ENCODE results near the gene MYO3B. TPM values are rescaled to one million over a fixed set of nuclear protein-coding genes. Genes with fewer than 3 reads are reported as not detected.

Gene MYO3B
- total RNA-seq, 4 donors from 2014 or later: 0.48 TPM; not detected in 3

DNA sequence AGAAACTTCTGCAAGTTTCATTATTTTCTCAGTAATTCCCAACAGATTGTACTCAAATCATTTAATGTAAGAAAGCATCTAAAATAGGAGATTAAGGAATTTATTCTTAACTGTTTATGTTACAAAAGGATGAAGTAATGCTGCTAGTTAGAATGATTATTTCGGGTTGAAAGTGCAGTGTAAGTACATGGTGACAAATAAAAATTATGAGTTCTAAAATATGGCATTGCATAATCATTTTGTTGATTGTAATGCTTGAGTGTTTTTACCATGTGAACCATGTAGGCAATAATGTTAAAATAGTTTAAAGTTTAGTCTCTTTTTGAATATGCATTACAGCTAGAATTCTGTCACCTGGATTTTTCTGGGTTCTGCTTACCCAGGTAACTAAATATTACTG, 388.2 kb downstream of the MYO3B start:
- TF ChIP-seq EP300 (IDR thresholded peaks at IDR 0.05; ENCODE audit: low read depth): no peak
- TF ChIP-seq POLR2A (IDR thresholded peaks at IDR 0.05): no peak
- TF ChIP-seq, protein P1, sequence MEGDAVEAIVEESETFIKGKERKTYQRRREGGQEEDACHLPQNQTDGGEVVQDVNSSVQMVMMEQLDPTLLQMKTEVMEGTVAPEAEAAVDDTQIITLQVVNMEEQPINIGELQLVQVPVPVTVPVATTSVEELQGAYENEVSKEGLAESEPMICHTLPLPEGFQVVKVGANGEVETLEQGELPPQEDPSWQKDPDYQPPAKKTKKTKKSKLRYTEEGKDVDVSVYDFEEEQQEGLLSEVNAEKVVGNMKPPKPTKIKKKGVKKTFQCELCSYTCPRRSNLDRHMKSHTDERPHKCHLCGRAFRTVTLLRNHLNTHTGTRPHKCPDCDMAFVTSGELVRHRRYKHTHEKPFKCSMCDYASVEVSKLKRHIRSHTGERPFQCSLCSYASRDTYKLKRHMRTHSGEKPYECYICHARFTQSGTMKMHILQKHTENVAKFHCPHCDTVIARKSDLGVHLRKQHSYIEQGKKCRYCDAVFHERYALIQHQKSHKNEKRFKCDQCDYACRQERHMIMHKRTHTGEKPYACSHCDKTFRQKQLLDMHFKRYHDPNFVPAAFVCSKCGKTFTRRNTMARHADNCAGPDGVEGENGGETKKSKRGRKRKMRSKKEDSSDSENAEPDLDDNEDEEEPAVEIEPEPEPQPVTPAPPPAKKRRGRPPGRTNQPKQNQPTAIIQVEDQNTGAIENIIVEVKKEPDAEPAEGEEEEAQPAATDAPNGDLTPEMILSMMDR (IDR thresholded peaks at IDR 0.05): no peak
- no peak for TF ChIP-seq POLR2AphosphoS5 (IDR thresholded peaks at IDR 0.05)
- intact Hi-C loops (cut with DNase I; ENCODE audit: low total_unique reads) (no loop called here), in situ Hi-C loops (cut with MboI; ENCODE audit: low pct_ligation_motif_present in 1 of 4, low pct_unique_long_range_greater_than_20kb in 1 of 4, low sequenced_read_pairs in 3 of 4) (no loop called here)
- no peaks in the 10 kb centered on the region for H3K9me3 ChIP-seq
- H3K4me1 ChIP-seq: no peaks in the 10 kb centered on the region
- no peak for DNase-seq
- H3K27me3 ChIP-seq: no peaks in the 10 kb centered on the region
- H3K36me3 ChIP-seq: no peaks in the 10 kb centered on the region
- H3K4me3 ChIP-seq: no peak overlapping the region
- WGBS, 2 donors (ENCODE audit: low coverage in 1 of 2): 43 to 50% methylated on average over 1 of the region's 1 CpG
- no peak overlapping the region for H3K27ac ChIP-seq

DNA sequence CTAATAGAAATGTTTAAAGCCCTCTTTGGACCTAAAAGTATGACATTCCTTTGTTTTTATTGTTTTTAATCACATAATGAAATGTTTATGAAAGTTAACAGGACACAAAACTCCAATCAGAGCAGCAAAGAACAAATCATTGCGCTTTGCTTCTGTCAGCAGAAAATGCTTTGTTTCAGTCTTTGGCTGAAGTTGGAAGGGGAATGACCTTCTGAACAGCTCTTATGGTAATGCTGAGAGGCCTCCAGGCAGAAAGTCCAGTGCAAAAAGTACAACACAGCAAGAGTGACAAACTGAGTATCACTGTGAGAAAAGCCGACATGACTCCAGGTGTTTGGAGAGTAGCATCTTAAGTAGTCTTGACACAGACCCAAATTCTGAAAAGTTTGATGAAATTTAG, 389.5 kb downstream of the MYO3B start:
- no peak overlapping the region for H3K27ac ChIP-seq
- H3K9me3 ChIP-seq: no peaks in the 10 kb centered on the region
- in situ Hi-C loops (cut with MboI; ENCODE audit: low pct_ligation_motif_present in 1 of 4, low pct_unique_long_range_greater_than_20kb in 1 of 4, low sequenced_read_pairs in 3 of 4): no loop called here
- TF ChIP-seq POLR2A (IDR thresholded peaks at IDR 0.05) (no peak), POLR2AphosphoS5 (IDR thresholded peaks at IDR 0.05) (no peak), EP300 (IDR thresholded peaks at IDR 0.05; ENCODE audit: low read depth) (no peak)
- TF ChIP-seq, protein P1 (IDR thresholded peaks at IDR 0.05): no peak
- no peak overlapping the region for H3K4me3 ChIP-seq
- H3K27me3 ChIP-seq: no peaks in the 10 kb centered on the region
- 86 to 90% methylated on average over 2 of the region's 2 CpGs for WGBS, 2 donors (ENCODE audit: low coverage in 1 of 2)
- no peak for DNase-seq
- H3K36me3 ChIP-seq: no peaks in the 10 kb centered on the region
- H3K4me1 ChIP-seq: no peaks in the 10 kb centered on the region
- intact Hi-C loops (cut with DNase I; ENCODE audit: low total_unique reads): no loop called here

DNA sequence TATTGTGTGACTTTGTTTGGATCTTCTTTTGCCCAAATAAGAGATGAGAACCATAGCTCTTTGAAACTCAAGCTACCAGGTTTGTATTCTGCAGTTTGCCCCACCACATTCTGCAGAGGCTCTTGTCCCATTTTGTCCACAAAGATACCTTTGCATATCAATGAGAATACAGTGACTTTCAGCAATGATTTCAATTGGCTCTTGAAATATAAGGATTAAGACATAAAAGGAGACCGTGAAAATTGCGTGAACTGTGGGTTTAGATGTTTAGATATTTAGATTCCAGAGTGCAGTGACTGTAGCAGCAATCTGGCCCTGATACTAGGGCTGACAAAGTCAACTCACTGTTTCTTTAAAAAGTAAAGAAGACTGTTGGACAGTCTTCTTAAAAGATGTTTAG, 390.6 kb downstream of the MYO3B start:
- Histone ChIP-seq H3K27me3 (no peaks in the 10 kb centered on the region), H3K4me3 (no peak overlapping the region), H3K27ac (no peak overlapping the region), H3K36me3 (no peaks in the 10 kb centered on the region), H3K9me3 (no peaks in the 10 kb centered on the region), H3K4me1 (peaks cover 0 to 3% (median 0%) of the 10 kb centered on the region in 4 donors)
- intact Hi-C loops (cut with DNase I; ENCODE audit: low total_unique reads): no loop called here
- no peak for DNase-seq
- 78 to 95% methylated on average over 2 of the region's 2 CpGs for WGBS, 2 donors (ENCODE audit: low coverage in 1 of 2)
- TF ChIP-seq POLR2AphosphoS5 (IDR thresholded peaks at IDR 0.05) (no peak), EP300 (IDR thresholded peaks at IDR 0.05; ENCODE audit: low read depth) (no peak), POLR2A (IDR thresholded peaks at IDR 0.05) (no peak)
- TF ChIP-seq, protein P1 (IDR thresholded peaks at IDR 0.05): no peak
- in situ Hi-C loops (cut with MboI; ENCODE audit: low pct_ligation_motif_present in 1 of 4, low pct_unique_long_range_greater_than_20kb in 1 of 4, low sequenced_read_pairs in 3 of 4): no loop called here

DNA sequence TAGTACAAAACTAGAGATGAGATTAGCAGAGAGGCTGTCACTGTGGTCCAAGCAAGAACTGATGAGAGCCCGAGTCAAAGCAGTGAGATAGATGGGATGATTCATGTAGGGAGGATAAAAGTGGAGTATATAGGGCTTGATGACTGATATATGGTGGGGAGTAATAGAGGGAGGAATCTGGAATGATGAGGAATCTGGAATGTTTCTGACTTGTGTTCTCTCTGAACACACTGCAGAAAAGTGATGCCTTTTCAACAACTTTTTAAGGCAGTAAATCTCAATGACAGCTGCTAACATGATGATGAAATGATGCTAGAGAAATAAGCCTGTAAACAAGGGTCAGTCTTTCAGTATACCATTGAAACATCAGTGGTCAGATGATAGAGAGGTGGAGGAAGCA, 393.7 kb downstream of the MYO3B start:
- no peak for TF ChIP-seq EP300 (IDR thresholded peaks at IDR 0.05; ENCODE audit: low read depth)
- TF ChIP-seq, protein P1 (IDR thresholded peaks at IDR 0.05): no peak
- TF ChIP-seq POLR2AphosphoS5 (IDR thresholded peaks at IDR 0.05): no peak
- no peak for TF ChIP-seq POLR2A (IDR thresholded peaks at IDR 0.05)
- H3K4me1 ChIP-seq: peaks cover 0 to 4% (median 0%) of the 10 kb centered on the region in 4 donors
- no peak for DNase-seq
- no peaks in the 10 kb centered on the region for H3K27me3 ChIP-seq
- in situ Hi-C loops (cut with MboI; ENCODE audit: low pct_ligation_motif_present in 1 of 4, low pct_unique_long_range_greater_than_20kb in 1 of 4, low sequenced_read_pairs in 3 of 4) (no loop called here), intact Hi-C loops (cut with DNase I; ENCODE audit: low total_unique reads) (no loop called here)
- H3K36me3 ChIP-seq: no peaks in the 10 kb centered on the region
- no peak overlapping the region for H3K27ac ChIP-seq
- WGBS, 2 donors (ENCODE audit: low coverage in 1 of 2): 90 to 96% methylated on average over 1 of the region's 1 CpG
- H3K9me3 ChIP-seq: no peaks in the 10 kb centered on the region
- no peak overlapping the region for H3K4me3 ChIP-seq
